HepG2 (cell line): ENCODE results near the gene RPUSD4. TPM values are rescaled to one million over a fixed set of nuclear protein-coding genes. Genes with fewer than 3 reads are reported as not detected.
A peak's percentile ranks its signal among the peaks of the same experiment; 100 is the strongest.

ENCODE experiments used
- CBX2 ChIP-seq, 2 experiments: fragments of 200-600 bp in 1 of 2; sonication (generic); formaldehyde crosslinking in 1 of 2; IDR thresholded peaks; 2 replicates each; pipeline versions ENCODE4 v1.7.0 to v1.8.1; 2018 to 2022; ENCODE audit warnings: low read depth in 2 of 2, low read length in 1 of 2, mild to moderate bottlenecking in 1 of 2, missing genetic modification reagents in 1 of 2
- GATA4 ChIP-seq: sonication (generic); IDR thresholded peaks from 2 replicates; pipeline ENCODE4 v1.6.1; 2016; ENCODE audit warnings: antibody characterized with exemption, low read depth, borderline replicate concordance
- HMGXB3 ChIP-seq: sonication (generic); formaldehyde crosslinking; IDR thresholded peaks from 2 replicates; pipeline ENCODE4 v1.4.0; 2020; ENCODE audit warnings: missing genetic modification reagents, borderline replicate concordance
- KDM1A ChIP-seq: IDR thresholded peaks from 2 replicates; pipeline ENCODE4 v1.6.1; 2016; ENCODE audit warnings: missing compliant biosample characterization
- SSRP1 ChIP-seq: IDR thresholded peaks from 2 replicates; pipeline ENCODE4 v1.6.1; 2016; ENCODE audit warnings: control low read depth
- TEAD3 ChIP-seq: optimal IDR thresholded peaks from 2 replicates; pipeline ENCODE3; 2016; ENCODE audit warnings: borderline replicate concordance
- YEATS4 ChIP-seq: sonication (generic); formaldehyde crosslinking; IDR thresholded peaks from 2 replicates; pipeline ENCODE4 v1.4.0; 2020; ENCODE audit warnings: missing genetic modification reagents, borderline replicate concordance
- ZBTB1 ChIP-seq: sonication (generic); formaldehyde crosslinking; IDR thresholded peaks from 2 replicates; pipeline ENCODE4 v1.4.0; 2020; ENCODE audit warnings: missing genetic modification reagents, borderline replicate concordance
- ZFP82 ChIP-seq: sonication (generic); formaldehyde crosslinking; IDR thresholded peaks from 2 replicates; pipeline ENCODE4 v1.5.1; 2020; ENCODE audit warnings: mild to moderate bottlenecking, missing genetic modification reagents, borderline replicate concordance
- ZNF264 ChIP-seq: sonication (generic); formaldehyde crosslinking; IDR thresholded peaks from 2 replicates; pipeline ENCODE4 v1.4.0; 2020; ENCODE audit warnings: missing genetic modification reagents
- ZNF317 ChIP-seq: sonication (generic); formaldehyde crosslinking; IDR thresholded peaks from 2 replicates; pipeline ENCODE4 v1.5.0; 2020; ENCODE audit warnings: mild to moderate bottlenecking, missing genetic modification reagents
- ZNF569 ChIP-seq: sonication (generic); formaldehyde crosslinking; IDR thresholded peaks from 2 replicates; pipeline ENCODE4 v1.5.0; 2020; ENCODE audit warnings: mild to moderate bottlenecking, missing genetic modification reagents, moderate library complexity, borderline replicate concordance
- ZNF782 ChIP-seq: sonication (generic); formaldehyde crosslinking; IDR thresholded peaks from 2 replicates; pipeline ENCODE4 v1.4.0; 2020; ENCODE audit warnings: missing genetic modification reagents, mild to moderate bottlenecking, borderline replicate concordance
- ZUFSP ChIP-seq: sonication (generic); formaldehyde crosslinking; IDR thresholded peaks from 2 replicates; pipeline ENCODE4 v1.9.0; 2021; ENCODE audit warnings: missing genetic modification reagents, mild to moderate bottlenecking, borderline replicate concordance
- polyA plus RNA-seq, 8 experiments: library from polyadenylated mRNA; depleted of rRNA in 3 of 8; stranded (reverse) in 7 of 8; unstranded in 1 of 8; fragments of >200 nt; fragmentation: Illumina TruSeq in 4 of 8; extraction: Trizol in 4 of 8; gene quantifications; 2 replicates each; pipeline versions ENCODE4 v1.2.1 to v1.2.3, GENCODE V29; 2011 to 2016; ENCODE audit warnings: low read depth in 4 of 8, missing spikeins in 1 of 8, mixed read lengths in 1 of 8; ENCODE audit not compliant: insufficient read depth in 1 of 8
- total RNA-seq, 5 experiments: library from RNA; depleted of rRNA; stranded (reverse); fragments of >200 nt; fragmentation: Illumina TruSeq; extraction: Trizol; gene quantifications; 2 replicates each; pipeline ENCODE4 v1.2.3, GENCODE V29; 2016; ENCODE audit warnings: low read depth in 1 of 5
- TF ChIP-seq, protein P1 (sequence below): sonication (generic); formaldehyde crosslinking; conservative IDR thresholded peaks from 2 replicates; pipeline ENCODE4 v1.4.0; 2020; ENCODE audit warnings: mild to moderate bottlenecking, missing genetic modification reagents, moderate library complexity

Gene RPUSD4
- total and polyA plus RNA-seq, 2 of the 13 experiments (the other 11 are each of a cell fraction or from before 2014, with no cell fraction given), result 45.0 to 52.9 TPM

- TF ChIP-seq KDM1A (CRISPR knock-in tag) (no peak; the same call in 1 of the 2 replicates), ZUFSP (CRISPR knock-in tag) (no peak), ZNF317 (CRISPR knock-in tag) (0 out of 2 replicates have a peak, but pooled peaks have one; percentile 44), CBX2 (IDR thresholded peaks at IDR 0.05; ENCODE audit: low read depth, low read length) (no peak), CBX2 (CRISPR knock-in tag; IDR thresholded peaks at IDR 0.05; ENCODE audit: low read depth) (no peak), YEATS4 (CRISPR knock-in tag) (peak; percentile 71; the same call in 1 of the 2 replicates), ZNF264 (CRISPR knock-in tag) (0 out of 2 replicates have a peak, but pooled peaks have one; percentile 67), TEAD3 (CRISPR knock-in tag) (no peak), ZNF569 (CRISPR knock-in tag) (no peak), HMGXB3 (CRISPR knock-in tag) (no peak), SSRP1 (CRISPR knock-in tag) (0 out of 2 replicates have a peak, but pooled peaks have one; percentile 28), ZBTB1 (CRISPR knock-in tag) (no peak), GATA4 (no peak), ZFP82 (no peak), ZNF782 (CRISPR knock-in tag) (no peak; the same call in 1 of the 2 replicates)
- TF ChIP-seq, protein P1, sequence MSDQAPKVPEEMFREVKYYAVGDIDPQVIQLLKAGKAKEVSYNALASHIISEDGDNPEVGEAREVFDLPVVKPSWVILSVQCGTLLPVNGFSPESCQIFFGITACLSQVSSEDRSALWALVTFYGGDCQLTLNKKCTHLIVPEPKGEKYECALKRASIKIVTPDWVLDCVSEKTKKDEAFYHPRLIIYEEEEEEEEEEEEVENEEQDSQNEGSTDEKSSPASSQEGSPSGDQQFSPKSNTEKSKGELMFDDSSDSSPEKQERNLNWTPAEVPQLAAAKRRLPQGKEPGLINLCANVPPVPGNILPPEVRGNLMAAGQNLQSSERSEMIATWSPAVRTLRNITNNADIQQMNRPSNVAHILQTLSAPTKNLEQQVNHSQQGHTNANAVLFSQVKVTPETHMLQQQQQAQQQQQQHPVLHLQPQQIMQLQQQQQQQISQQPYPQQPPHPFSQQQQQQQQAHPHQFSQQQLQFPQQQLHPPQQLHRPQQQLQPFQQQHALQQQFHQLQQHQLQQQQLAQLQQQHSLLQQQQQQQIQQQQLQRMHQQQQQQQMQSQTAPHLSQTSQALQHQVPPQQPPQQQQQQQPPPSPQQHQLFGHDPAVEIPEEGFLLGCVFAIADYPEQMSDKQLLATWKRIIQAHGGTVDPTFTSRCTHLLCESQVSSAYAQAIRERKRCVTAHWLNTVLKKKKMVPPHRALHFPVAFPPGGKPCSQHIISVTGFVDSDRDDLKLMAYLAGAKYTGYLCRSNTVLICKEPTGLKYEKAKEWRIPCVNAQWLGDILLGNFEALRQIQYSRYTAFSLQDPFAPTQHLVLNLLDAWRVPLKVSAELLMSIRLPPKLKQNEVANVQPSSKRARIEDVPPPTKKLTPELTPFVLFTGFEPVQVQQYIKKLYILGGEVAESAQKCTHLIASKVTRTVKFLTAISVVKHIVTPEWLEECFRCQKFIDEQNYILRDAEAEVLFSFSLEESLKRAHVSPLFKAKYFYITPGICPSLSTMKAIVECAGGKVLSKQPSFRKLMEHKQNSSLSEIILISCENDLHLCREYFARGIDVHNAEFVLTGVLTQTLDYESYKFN (CRISPR knock-in tag), result peak; percentile 95
Measured at GRCh38 chr11:126186708-126187529, 24.5 kb downstream of the RPUSD4 start (continued).
